ENCODE measurements around the gene CD19. TPM values are rescaled to one million over a fixed set of nuclear protein-coding genes. Genes with fewer than 3 reads are reported as not detected.

CD19 gene
- total and polyA plus RNA-seq, 3 donors from 2014 or later: 2.0 to 7.7 (median 4.3) TPM

DNA sequence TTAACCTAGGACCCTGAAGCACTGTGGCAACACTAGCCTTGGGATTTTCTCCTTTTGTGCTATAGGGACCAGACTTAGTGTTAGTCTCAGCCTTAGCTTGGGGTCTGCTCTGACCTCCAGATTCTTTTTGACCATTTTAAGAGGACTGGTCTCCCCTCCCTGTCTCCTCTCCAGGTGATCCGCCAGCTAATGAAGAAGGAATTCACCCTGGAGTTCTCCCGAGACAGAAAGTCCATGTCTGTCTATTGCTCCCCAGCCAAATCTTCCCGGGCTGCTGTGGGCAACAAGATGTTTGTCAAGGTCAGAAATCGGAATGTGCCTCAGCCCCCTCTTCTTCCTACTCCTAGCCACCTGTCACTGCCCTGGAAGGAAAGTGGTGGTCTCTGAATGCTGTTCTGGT lies 33.9 kb upstream of the CD19 start:
- Histone ChIP-seq H3K36me3 (ENCODE audit: low read depth, missing control alignments) (no peaks in the 10 kb centered on the region), H3K27ac (no peak overlapping the region), H3K9me3 (no peaks in the 10 kb centered on the region), H3K4me3 (no peak overlapping the region), H3K27me3 (no peaks in the 10 kb centered on the region), H3K4me1 (no peaks in the 10 kb centered on the region)
- no peak for DNase-seq
- WGBS, 2 donors: 36 to 54% methylated on average over 4 of the region's 4 CpGs
- TF ChIP-seq, protein P1, sequence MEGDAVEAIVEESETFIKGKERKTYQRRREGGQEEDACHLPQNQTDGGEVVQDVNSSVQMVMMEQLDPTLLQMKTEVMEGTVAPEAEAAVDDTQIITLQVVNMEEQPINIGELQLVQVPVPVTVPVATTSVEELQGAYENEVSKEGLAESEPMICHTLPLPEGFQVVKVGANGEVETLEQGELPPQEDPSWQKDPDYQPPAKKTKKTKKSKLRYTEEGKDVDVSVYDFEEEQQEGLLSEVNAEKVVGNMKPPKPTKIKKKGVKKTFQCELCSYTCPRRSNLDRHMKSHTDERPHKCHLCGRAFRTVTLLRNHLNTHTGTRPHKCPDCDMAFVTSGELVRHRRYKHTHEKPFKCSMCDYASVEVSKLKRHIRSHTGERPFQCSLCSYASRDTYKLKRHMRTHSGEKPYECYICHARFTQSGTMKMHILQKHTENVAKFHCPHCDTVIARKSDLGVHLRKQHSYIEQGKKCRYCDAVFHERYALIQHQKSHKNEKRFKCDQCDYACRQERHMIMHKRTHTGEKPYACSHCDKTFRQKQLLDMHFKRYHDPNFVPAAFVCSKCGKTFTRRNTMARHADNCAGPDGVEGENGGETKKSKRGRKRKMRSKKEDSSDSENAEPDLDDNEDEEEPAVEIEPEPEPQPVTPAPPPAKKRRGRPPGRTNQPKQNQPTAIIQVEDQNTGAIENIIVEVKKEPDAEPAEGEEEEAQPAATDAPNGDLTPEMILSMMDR (IDR thresholded peaks at IDR 0.05): no peak
- TF ChIP-seq POLR2A (IDR thresholded peaks at IDR 0.05): no peak
- intact Hi-C loops (cut with DNase I; ENCODE audit: low total_unique reads): no loop called here

DNA sequence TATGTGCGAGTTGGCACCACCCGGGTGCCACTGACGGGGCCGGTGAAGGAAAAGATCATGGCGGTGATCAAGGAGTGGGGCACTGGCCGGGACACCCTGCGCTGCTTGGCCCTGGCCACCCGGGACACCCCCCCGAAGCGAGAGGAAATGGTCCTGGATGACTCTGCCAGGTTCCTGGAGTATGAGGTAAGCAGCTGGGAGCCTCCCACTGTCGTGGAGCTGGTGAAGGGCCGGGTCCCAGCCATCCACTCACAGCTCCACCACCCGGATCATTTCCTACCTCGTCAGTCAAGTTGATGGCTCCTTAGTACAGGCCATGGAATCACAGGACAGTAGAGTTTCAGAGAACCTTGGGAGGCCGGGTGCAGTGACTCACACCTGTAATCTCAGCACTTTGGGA lies 33.5 kb upstream of the CD19 start:
- no peak for TF ChIP-seq POLR2A (IDR thresholded peaks at IDR 0.05)
- TF ChIP-seq, protein P1 (IDR thresholded peaks at IDR 0.05): no peak
- DNase-seq: no peak
- H3K4me3 ChIP-seq: no peak overlapping the region
- 84 to 85% methylated on average over 7 to 15 of the region's 15 CpGs for WGBS, 2 donors
- H3K27me3 ChIP-seq: no peaks in the 10 kb centered on the region
- no peaks in the 10 kb centered on the region for H3K9me3 ChIP-seq
- H3K36me3 ChIP-seq (ENCODE audit: low read depth, missing control alignments): no peaks in the 10 kb centered on the region
- no peak overlapping the region for H3K27ac ChIP-seq
- H3K4me1 ChIP-seq: no peaks in the 10 kb centered on the region
- intact Hi-C loops (cut with DNase I; ENCODE audit: low total_unique reads): no loop called here

DNA sequence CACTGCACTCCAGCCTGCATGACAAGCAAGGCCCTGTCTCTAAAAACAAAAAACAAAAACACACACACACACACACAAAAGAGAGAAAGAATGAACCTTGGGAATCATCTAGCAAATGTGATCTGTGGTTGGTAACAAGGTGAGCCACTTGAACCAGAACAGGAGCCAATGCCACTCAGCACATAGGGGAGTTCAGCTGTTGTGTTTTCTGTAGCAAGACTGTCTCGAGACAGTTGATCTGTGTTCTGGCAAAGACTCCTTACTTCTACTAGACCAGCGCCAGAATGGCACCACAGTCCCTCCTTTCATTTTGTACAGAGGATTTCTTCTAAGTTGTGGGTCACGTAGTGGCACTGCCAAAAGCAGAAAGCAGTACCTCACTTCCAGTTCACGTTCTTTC lies 32.8 kb upstream of the CD19 start:
- Histone ChIP-seq H3K27me3 (no peaks in the 10 kb centered on the region), H3K4me1 (no peaks in the 10 kb centered on the region), H3K27ac (no peak overlapping the region), H3K9me3 (no peaks in the 10 kb centered on the region), H3K4me3 (no peak overlapping the region), H3K36me3 (ENCODE audit: low read depth, missing control alignments) (no peaks in the 10 kb centered on the region)
- DNase-seq: no peak
- 82 to 89% methylated on average over 4 of the region's 4 CpGs for WGBS, 2 donors
- TF ChIP-seq POLR2A (IDR thresholded peaks at IDR 0.05): no peak
- TF ChIP-seq, protein P1 (IDR thresholded peaks at IDR 0.05): no peak
- intact Hi-C loops (cut with DNase I; ENCODE audit: low total_unique reads): no loop called here

DNA sequence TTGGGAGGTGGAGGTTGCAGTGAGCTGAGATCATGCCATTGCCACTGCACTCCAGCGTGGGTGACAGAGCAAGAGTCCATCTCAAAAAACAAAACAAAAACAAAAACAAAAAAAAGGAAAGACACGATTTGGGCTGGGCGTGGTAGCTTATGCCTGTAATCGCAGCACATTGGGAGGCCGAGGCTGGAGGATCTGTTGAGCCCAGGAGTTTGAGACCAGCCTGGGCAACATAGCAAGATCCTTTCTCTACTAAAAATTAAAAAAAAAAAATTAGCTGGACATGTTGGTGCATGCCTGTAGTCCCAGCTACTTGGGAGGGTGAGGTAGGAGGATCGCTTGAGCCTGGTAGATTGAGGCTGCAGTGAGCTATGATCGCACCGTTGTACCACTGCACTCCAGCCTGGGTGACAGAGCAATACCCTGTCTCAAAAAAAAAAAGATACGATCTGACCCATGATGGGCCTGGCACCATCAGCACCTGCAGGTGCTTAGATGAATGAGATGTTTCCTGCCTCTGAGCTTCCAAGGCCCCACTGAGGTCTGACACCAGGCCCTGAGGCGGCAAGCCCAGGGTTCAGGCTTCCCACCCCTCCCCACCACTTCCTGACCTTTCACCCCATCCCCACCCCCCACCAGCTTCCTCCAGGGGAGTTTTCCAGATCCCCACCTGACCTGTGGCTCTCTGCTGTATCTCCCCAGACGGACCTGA lies 31.7 kb upstream of the CD19 start:
- Histone ChIP-seq H3K4me3 (no peak overlapping the region), H3K27ac (no peak overlapping the region), H3K4me1 (no peaks in the 10 kb centered on the region), H3K27me3 (no peaks in the 10 kb centered on the region), H3K9me3 (no peaks in the 10 kb centered on the region), H3K36me3 (ENCODE audit: low read depth, missing control alignments) (no peaks in the 10 kb centered on the region)
- intact Hi-C loops (cut with DNase I; ENCODE audit: low total_unique reads): no loop called here
- WGBS, 2 donors: 92 to 96% methylated on average over 11 of the region's 11 CpGs
- TF ChIP-seq POLR2A (IDR thresholded peaks at IDR 0.05): no peak
- TF ChIP-seq, protein P1 (IDR thresholded peaks at IDR 0.05): no peak
- DNase-seq: no peak

DNA sequence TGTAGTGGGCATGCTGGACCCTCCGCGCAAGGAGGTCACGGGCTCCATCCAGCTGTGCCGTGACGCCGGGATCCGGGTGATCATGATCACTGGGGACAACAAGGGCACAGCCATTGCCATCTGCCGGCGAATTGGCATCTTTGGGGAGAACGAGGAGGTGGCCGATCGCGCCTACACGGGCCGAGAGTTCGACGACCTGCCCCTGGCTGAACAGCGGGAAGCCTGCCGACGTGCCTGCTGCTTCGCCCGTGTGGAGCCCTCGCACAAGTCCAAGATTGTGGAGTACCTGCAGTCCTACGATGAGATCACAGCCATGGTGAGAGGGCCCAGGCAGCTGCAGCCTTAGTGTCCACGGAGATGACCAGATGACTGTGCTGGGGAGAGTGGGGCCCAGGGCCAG lies 31.2 kb upstream of the CD19 start:
- Histone ChIP-seq H3K9me3 (no peaks in the 10 kb centered on the region), H3K36me3 (ENCODE audit: low read depth, missing control alignments) (no peaks in the 10 kb centered on the region), H3K27me3 (no peaks in the 10 kb centered on the region), H3K27ac (no peak overlapping the region), H3K4me3 (no peak overlapping the region), H3K4me1 (no peaks in the 10 kb centered on the region)
- no peak for DNase-seq
- TF ChIP-seq, protein P1 (IDR thresholded peaks at IDR 0.05): no peak
- TF ChIP-seq POLR2A (IDR thresholded peaks at IDR 0.05): no peak
- intact Hi-C loops (cut with DNase I; ENCODE audit: low total_unique reads): no loop called here
- 93 to 94% methylated on average over 25 of the region's 25 CpGs for WGBS, 2 donors
